GM12801 (cell line): ENCODE data around the gene ANKS1B.

Source experiments
- TF ChIP-seq, protein P1 (sequence below): IDR thresholded peaks from one replicate; pipeline ENCODE4 v1.5.1; 2011; ENCODE audit warnings: control low read depth; ENCODE audit not compliant: insufficient read length; ENCODE audit errors: extremely low read depth

ANKS1B gene

DNA sequence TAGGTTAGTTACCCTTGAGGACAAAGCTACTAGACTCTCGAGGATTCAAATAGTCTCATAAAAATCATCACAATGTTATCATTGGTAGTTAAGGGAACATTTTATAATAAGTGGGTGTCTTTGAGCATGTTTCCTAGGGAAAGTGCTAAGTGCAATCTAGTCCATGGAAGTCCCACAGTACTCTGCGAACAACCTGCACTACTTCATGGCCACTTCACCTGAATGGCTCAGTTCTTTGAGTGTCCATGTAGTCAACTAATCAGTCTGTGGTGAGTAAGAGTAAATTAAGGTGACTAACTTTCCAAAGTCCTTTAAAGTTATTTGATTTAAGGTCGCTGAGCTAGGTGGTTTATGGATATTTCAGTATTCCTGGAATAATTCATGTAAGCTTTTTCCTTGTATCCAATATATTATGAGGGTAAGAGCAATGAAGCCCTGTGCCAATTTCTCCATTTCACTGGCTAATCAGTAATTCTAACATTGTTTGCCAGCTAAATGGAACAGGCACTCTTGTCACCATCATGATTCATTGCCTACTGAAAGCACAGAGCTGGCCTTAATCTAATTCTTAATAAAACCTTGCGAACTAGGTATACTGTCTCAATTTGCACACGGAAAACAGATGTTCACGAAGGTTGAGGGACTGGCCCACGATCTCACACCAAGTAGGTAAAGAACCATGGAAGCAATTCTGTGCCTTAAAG lies 844.6 kb downstream of the ANKS1B start:
- TF ChIP-seq, protein P1, sequence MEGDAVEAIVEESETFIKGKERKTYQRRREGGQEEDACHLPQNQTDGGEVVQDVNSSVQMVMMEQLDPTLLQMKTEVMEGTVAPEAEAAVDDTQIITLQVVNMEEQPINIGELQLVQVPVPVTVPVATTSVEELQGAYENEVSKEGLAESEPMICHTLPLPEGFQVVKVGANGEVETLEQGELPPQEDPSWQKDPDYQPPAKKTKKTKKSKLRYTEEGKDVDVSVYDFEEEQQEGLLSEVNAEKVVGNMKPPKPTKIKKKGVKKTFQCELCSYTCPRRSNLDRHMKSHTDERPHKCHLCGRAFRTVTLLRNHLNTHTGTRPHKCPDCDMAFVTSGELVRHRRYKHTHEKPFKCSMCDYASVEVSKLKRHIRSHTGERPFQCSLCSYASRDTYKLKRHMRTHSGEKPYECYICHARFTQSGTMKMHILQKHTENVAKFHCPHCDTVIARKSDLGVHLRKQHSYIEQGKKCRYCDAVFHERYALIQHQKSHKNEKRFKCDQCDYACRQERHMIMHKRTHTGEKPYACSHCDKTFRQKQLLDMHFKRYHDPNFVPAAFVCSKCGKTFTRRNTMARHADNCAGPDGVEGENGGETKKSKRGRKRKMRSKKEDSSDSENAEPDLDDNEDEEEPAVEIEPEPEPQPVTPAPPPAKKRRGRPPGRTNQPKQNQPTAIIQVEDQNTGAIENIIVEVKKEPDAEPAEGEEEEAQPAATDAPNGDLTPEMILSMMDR = no peak

DNA sequence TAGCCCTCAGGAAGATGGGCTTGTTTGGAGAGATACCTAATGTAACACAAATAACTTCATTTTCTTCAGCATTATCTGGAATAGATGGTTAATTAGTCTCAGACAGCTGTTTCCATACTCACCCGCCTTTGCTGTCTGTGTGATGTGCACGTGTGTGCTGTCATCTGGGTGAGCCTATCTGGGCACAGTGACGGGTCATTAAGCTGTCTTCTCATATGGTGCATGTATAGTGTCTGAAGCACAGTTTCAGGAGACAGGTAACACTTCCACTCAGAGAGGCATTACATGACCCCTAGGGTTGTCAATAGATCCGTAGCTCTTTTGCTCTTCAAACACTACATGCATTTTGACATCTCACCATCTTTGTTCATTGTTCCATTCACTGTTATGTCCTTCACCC lies 846.3 kb downstream of the ANKS1B start:
- TF ChIP-seq, protein P1 = no peak

DNA sequence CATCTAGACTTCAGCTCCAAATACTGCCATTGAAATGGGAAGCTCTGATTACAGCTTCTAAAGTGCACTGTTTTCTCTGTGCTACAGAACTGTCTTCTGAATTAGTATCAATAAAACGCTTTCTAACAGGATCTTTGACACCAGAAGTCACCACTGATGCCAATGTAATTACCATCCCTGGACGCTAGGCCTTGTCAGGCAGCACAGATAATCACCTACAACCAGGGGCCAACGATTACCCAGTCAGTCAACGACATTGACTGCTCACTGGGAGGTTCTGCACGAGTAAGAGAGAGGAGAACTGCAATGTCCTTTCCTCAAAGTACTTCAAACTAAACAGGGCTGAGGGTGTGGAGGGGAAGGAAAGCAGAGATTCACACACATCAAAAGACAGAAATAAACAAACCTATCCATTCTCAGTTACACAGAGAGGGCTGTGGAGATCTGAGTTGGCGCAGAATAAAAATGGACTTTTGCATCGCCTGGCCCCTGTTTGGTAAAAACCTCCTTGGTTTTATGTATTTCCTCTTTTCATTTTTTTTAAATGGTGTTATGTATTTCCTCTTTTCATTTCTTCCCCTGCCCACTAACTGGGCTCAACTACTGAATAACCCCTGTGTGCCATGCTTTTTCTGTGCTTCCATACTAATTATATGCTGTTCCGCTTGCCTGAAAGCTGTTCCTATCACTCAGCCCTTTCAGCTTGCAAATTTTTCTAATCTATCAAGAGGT lies 847.4 kb downstream of the ANKS1B start:
- TF ChIP-seq, protein P1 = no peak

DNA sequence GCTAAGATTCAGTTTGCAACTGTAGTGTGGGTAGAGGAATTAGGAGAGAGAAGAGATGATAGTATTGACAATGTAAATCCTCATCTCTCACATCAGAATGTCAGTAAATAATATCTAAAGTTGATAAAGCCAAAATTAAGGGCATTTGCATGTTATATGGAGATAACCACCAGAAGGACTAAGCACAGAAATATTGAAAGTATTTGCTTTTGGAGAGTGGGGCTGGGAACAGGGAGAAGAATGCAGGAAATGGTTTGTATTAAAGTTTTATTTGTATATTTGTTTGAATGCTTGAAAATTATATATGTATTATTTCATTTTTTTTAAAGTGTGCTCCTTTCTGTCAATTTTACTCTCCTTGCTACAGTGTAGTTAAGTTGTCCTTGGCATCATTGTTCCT lies 848.2 kb downstream of the ANKS1B start:
- TF ChIP-seq, protein P1 = no peak

DNA sequence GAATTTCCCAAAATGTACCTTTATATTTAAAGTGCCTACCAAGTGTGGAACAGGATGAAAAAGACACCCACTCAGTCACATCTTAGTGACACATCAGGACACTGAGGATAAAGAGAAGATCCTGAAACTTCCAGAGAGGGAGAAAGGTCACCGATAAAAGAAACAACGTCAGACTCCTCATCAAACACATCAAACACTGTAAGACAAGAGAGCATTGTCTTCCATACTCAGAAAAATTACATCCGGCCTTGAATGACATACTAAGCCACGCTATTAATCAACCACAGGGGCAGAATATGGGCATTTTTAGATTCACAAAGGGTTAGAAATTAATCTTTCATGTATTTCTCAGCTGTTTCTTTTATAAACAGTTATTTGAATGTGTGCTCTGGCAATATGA lies 849.4 kb downstream of the ANKS1B start:
- TF ChIP-seq, protein P1 = no peak

DNA sequence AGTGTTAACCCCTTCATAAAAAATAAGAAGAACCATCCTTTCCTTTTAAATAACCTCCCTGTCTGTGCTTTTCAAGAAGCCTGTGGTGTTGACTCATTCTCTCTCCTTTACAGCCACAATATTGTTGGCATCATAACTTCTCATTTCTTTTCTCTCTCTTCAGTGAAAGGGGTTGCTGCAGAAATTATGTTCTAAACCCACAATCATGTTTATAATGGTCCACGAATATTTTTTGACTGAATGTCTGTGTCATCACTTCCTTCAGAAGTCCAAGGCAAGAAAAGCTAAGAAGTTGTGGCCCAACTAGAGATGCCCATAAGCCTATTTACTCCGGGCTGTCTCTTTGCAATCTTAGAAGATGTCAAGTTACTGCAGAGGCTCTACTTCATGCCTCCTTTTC lies 851.3 kb downstream of the ANKS1B start:
- TF ChIP-seq, protein P1 = no peak

DNA sequence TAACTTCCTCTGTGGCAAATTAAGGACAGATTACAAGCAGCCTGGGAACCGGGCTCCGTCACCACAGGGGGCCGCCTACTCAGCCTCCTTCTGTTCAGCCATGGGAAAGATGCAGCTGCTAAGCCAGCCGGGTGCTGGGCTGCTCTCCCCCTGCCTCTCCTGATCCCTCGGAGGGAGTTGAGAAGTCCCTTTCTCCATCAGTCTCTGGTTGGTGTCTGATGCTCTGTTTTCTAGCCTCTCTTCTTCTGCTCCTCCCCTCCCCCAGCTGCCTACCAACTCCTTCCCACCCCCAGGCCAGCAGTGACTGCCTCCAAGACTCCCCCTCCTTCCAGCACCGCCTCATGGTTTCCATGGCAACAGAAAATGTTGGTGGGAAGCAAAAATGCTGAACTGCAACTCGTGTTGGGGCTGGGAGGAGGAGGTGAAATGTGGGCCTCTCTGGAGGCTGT lies 853.0 kb downstream of the ANKS1B start:
- TF ChIP-seq, protein P1 = no peak
